ENCODE results near the gene PLGLB1.
"Not testable (repeated sequence)": the region's sequence is repeated elsewhere in the genome, so short reads cannot be mapped to it uniquely, and the experiment has no call there.

Gene PLGLB1

GRCh38 chr2:87014489-87015169 is 7.0 kb downstream of the PLGLB1 start:
- H3K27ac ChIP-seq; H3K9ac ChIP-seq (ENCODE audit: insufficient read length); H3K9me3 ChIP-seq (ENCODE audit: low read depth, low read length); H3K36me3 ChIP-seq (ENCODE audit: insufficient read depth, low read length); H3K4me3 ChIP-seq; DNase-seq (ENCODE audit: low read depth, low spot score): not testable (repeated sequence)

DNA sequence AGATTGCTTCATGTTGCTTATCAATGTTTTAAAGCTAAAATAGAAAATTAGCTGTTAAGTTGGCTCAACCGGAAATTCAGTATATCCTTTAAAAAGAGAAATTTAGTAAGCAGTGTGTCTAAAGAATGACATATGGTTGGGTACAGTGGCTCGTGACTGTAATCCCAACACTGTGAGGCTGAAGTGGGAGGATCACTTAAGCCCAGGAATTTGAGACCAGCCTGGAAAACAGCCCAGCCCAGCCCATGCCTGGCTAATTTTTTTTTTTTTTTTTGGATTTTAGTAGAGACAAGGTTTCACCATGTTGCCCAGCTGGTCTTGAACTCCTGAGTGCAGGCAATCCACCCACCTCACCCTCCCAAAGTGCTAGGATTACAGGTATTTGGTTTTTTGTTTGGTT is 17.2 kb downstream of the PLGLB1 start:
- not testable (repeated sequence) for H3K9ac ChIP-seq (ENCODE audit: insufficient read length); DNase-seq (ENCODE audit: low read depth, low spot score); H3K4me3 ChIP-seq; H3K9me3 ChIP-seq (ENCODE audit: low read depth, low read length); H3K36me3 ChIP-seq (ENCODE audit: insufficient read depth, low read length); H3K27ac ChIP-seq

Data from SK-N-MC (cell line).